ENCODE results near the gene GNB2. TPM values are rescaled to one million over a fixed set of nuclear protein-coding genes. Genes with fewer than 3 reads are reported as not detected.

Gene GNB2
- total and polyA plus RNA-seq, 8 donors: 151 to 273 (median 200) TPM

- peaks cover 0 to 3% of the 10 kb centered on the region in 2 donors for H3K4me1 ChIP-seq
- no peak for TF ChIP-seq CTCF (IDR thresholded peaks at IDR 0.05)
- H3K9me3 ChIP-seq: no peaks in the 10 kb centered on the region
- intact Hi-C loops (cut with DNase I): loop anchor here in 1 of 2 donors (10.0 kb wide), 1 partner anchor 211 kb away; the partner anchor contains the start of gene TSC22D4
- DNase-seq: peak in 1 of 4 donors; percentile 51
- H3K27me3 ChIP-seq: no peaks in the 10 kb centered on the region
- peaks cover 0 to 86% of the 10 kb centered on the region in 2 donors for H3K36me3 ChIP-seq
- H3K4me3 ChIP-seq: no peak overlapping the region
- ATAC-seq: no peak
- no peak overlapping the region for H3K27ac ChIP-seq
Observed at GRCh38 chr7:100685631-100686145, 12.1 kb downstream of the GNB2 start.

GRCh38 chr7:100686201-100686821 lies 12.8 kb downstream of the GNB2 start:
- Histone ChIP-seq H3K9me3 (no peaks in the 10 kb centered on the region), H3K36me3 (peaks cover 0 to 80% of the 10 kb centered on the region in 2 donors), H3K4me3 (no peak overlapping the region), H3K4me1 (peaks cover 3 to 6% of the 10 kb centered on the region in 2 donors), H3K27me3 (no peaks in the 10 kb centered on the region), H3K27ac (no peak overlapping the region)
- intact Hi-C loops (cut with DNase I): loop anchor here in 1 of 2 donors (10.0 kb wide), 1 partner anchor 212 kb away; the partner anchor contains the start of gene TSC22D4
- DNase-seq (peak in 1 of 4 donors; percentile 65), ATAC-seq (no peak)
- TF ChIP-seq CTCF (IDR thresholded peaks at IDR 0.05): no peak

- Histone ChIP-seq H3K27me3 (no peaks in the 10 kb centered on the region), H3K9me3 (no peaks in the 10 kb centered on the region), H3K4me3 (no peak overlapping the region), H3K36me3 (peaks cover 0 to 75% of the 10 kb centered on the region in 2 donors), H3K4me1 (peaks cover 8 to 11% of the 10 kb centered on the region in 2 donors), H3K27ac (no peak overlapping the region)
- intact Hi-C loops (cut with DNase I): loop anchor here in 1 of 2 donors (10.0 kb wide), 1 partner anchor 212 kb away; the partner anchor contains the start of gene TSC22D4
- no peak for TF ChIP-seq CTCF (IDR thresholded peaks at IDR 0.05)
- DNase-seq (peak in 1 of 4 donors; percentile 63), ATAC-seq (no peak)
Observed at GRCh38 chr7:100686822-100687211, 13.3 kb downstream of the GNB2 start.

- no peak for TF ChIP-seq CTCF (IDR thresholded peaks at IDR 0.05)
- Histone ChIP-seq H3K36me3 (peaks cover 0 to 70% of the 10 kb centered on the region in 2 donors), H3K27ac (no peak overlapping the region), H3K27me3 (no peaks in the 10 kb centered on the region), H3K4me3 (no peak overlapping the region), H3K4me1 (peaks cover 13 to 15% of the 10 kb centered on the region in 2 donors), H3K9me3 (no peaks in the 10 kb centered on the region)
- intact Hi-C loops (cut with DNase I): loop anchor here in 1 of 2 donors (10.0 kb wide), 1 partner anchor 212 kb away; the partner anchor contains the start of gene TSC22D4
- DNase-seq (peak in 1 of 4 donors; percentile 69), ATAC-seq (no peak)
Observed at GRCh38 chr7:100687261-100687660, 13.7 kb downstream of the GNB2 start.

- Histone ChIP-seq H3K9me3 (no peaks in the 10 kb centered on the region), H3K4me3 (no peak overlapping the region), H3K4me1 (peaks cover 18 to 21% of the 10 kb centered on the region in 2 donors), H3K27me3 (no peaks in the 10 kb centered on the region), H3K27ac (no peak overlapping the region), H3K36me3 (peaks cover 0 to 65% of the 10 kb centered on the region in 2 donors)
- intact Hi-C loops (cut with DNase I): loop anchor here in 1 of 2 donors (10.0 kb wide), 1 partner anchor 213 kb away; the partner anchor contains the start of gene TSC22D4
- ATAC-seq (peak; percentile 42), DNase-seq (peak in 1 of 4 donors; percentile 65)
- TF ChIP-seq CTCF (IDR thresholded peaks at IDR 0.05): no peak
Observed at GRCh38 chr7:100687751-100688300, 14.3 kb downstream of the GNB2 start.

Measured in left lung (tissue), 10 donors.